Sigmoid colon (tissue), 7 donors: ENCODE measurements around the gene SH2B3. TPM values are rescaled to one million over a fixed set of nuclear protein-coding genes. Genes with fewer than 3 reads are reported as not detected.

Source experiments
- DNase-seq: peaks from one replicate; pipeline ENCODE4 v3.0.0-alpha.2; 2019
- H3K27ac ChIP-seq, 4 donors: fragments of 200-600 bp; sonication (generic); one replicate each; pipeline ENCODE4 v1.5.1; 2016 to 2019; ENCODE audit warnings: mild to moderate bottlenecking in 1 of 4
- H3K27me3 ChIP-seq, 3 donors: fragments of 200-600 bp; sonication (generic); one replicate each; pipeline ENCODE4 v1.5.1; 2019; ENCODE audit warnings: mild to moderate bottlenecking in 1 of 3
- H3K36me3 ChIP-seq, 4 donors: fragments of 200-600 bp; sonication (generic); one replicate each; pipeline ENCODE4 v1.5.1; 2016 to 2019
- H3K4me1 ChIP-seq, 4 donors: fragments of 200-600 bp; sonication (generic); one replicate each; pipeline ENCODE4 v1.5.1; 2017 to 2019
- H3K4me3 ChIP-seq, 4 donors: fragments of 200-600 bp; sonication (generic); one replicate each; pipeline ENCODE4 v1.5.1; 2017 to 2019; ENCODE audit warnings: mild to moderate bottlenecking in 2 of 4, moderate library complexity in 1 of 4
- H3K9me3 ChIP-seq, 4 donors: fragments of 200-600 bp in 3 of 4; sonication (generic) in 3 of 4; one replicate each; pipeline versions ENCODE4 v1.5.1 to v1.6.1; 2013 to 2019
- CTCF ChIP-seq, 4 experiments: fragments of 450-650 bp in 3 of 4; fragments of 200-600 bp in 1 of 4; IDR thresholded peaks; one replicate each; pipeline ENCODE4 v1.5.1; 2016 to 2019; ENCODE audit warnings: antibody characterized with exemption in 4 of 4, mild to moderate bottlenecking in 3 of 4, moderate library complexity in 2 of 4
- EP300 ChIP-seq, 4 donors: sonication (generic); formaldehyde crosslinking; IDR thresholded peaks; one replicate each; pipeline ENCODE4 v1.6.1; 2017; ENCODE audit warnings: antibody characterized with exemption in 4 of 4
- POLR2A ChIP-seq, 2 donors: fragments of 450-650 bp; IDR thresholded peaks; one replicate each; pipeline ENCODE4 v1.6.1; 2016; ENCODE audit warnings: antibody characterized with exemption in 2 of 2, mild to moderate bottlenecking in 2 of 2, moderate library complexity in 2 of 2
- POLR2AphosphoS5 ChIP-seq, 4 donors: sonication (generic); formaldehyde crosslinking; IDR thresholded peaks; one replicate each; pipeline ENCODE4 v1.6.1; 2017; ENCODE audit warnings: antibody characterized with exemption in 4 of 4
- WGBS, 2 donors: extraction: QIAGEN DNeasy Blood & Tissue Kit; methylation state at CpG; one replicate each; pipeline ENCODE4 v1.1.7; 2013; 5-methylcytosine and 5-hydroxymethylcytosine counted together
- intact Hi-C: fragments of 100-400 bp; cut with DNase I; formaldehyde crosslinking; loops from one replicate; pipeline ENCODE4 v1.15.1; 2023
- polyA plus RNA-seq, 3 donors: library from polyadenylated mRNA; stranded (reverse); fragments of 200-250 nt; gene quantifications; one replicate each; pipeline ENCODE4 v1.2.3, GENCODE V29; 2013
- total RNA-seq, 4 donors: library from RNA; depleted of rRNA; stranded (reverse); fragments of >200 nt; gene quantifications; one replicate each; pipeline ENCODE4 v1.1.0, GENCODE V29; 2016
- donor health status: healthy with polysubstance abuse.
- donor health status: Bipolar disorder and iron deficiency.
- donor health status: healthy.

SH2B3 gene
- total and polyA plus RNA-seq, 7 donors: 10.4 to 32.5 (median 14.1) TPM

GRCh38 chr12:111451649-111452129 lies 46.0 kb downstream of the SH2B3 start:
- intact Hi-C loops: loop anchor here (1.0 kb wide), 1 partner anchor 55 kb away; no protein-coding TSS in a partner anchor
- peak; percentile 73 to 88 (median 78) for TF ChIP-seq CTCF (IDR thresholded peaks at IDR 0.05)
- no peak for TF ChIP-seq EP300 (IDR thresholded peaks at IDR 0.05)

GRCh38 chr12:111453071-111453989 lies 47.6 kb downstream of the SH2B3 start:
- intact Hi-C loops: no loop called here
- TF ChIP-seq CTCF (IDR thresholded peaks at IDR 0.05) (no peak), POLR2AphosphoS5 (IDR thresholded peaks at IDR 0.05) (no peak), EP300 (IDR thresholded peaks at IDR 0.05) (no peak), POLR2A (IDR thresholded peaks at IDR 0.05) (no peak)
- Histone ChIP-seq H3K4me3 (no peak overlapping the region), H3K27me3 (no peaks in the 10 kb centered on the region), H3K4me1 (peaks cover 0 to 11% (median 4%) of the 10 kb centered on the region in 4 donors), H3K36me3 (peaks cover 33 to 96% (median 52%) of the 10 kb centered on the region in 4 donors), H3K9me3 (no peaks in the 10 kb centered on the region), H3K27ac (no peak overlapping the region)
- peak; percentile 47 for DNase-seq
- WGBS, 2 donors: 95 to 96% methylated on average over 25 of the region's 25 CpGs

More at GRCh38 chr12:111451649-111452129, 46.0 kb downstream of the SH2B3 start:
- peak; percentile 22 for DNase-seq
- H3K36me3 ChIP-seq: peaks cover 33 to 97% (median 63%) of the 10 kb centered on the region in 4 donors
- peaks cover 0 to 12% (median 5%) of the 10 kb centered on the region in 4 donors for H3K4me1 ChIP-seq
- H3K27me3 ChIP-seq: no peaks in the 10 kb centered on the region
- H3K4me3 ChIP-seq: no peak overlapping the region
- WGBS, 2 donors: 38 to 40% methylated on average over 6 of the region's 6 CpGs
- no peaks in the 10 kb centered on the region for H3K9me3 ChIP-seq
- peak overlapping the region in 1 of 4 donors; percentile 2 for H3K27ac ChIP-seq

- Histone ChIP-seq H3K9me3 (no peaks in the 10 kb centered on the region), H3K4me3 (no peak overlapping the region), H3K36me3 (peaks cover 33 to 93% (median 51%) of the 10 kb centered on the region in 4 donors), H3K27me3 (no peaks in the 10 kb centered on the region), H3K4me1 (peaks cover 0 to 21% (median 6%) of the 10 kb centered on the region in 4 donors), H3K27ac (no peak overlapping the region)
- WGBS, 2 donors: 80 to 83% methylated on average over 4 of the region's 4 CpGs
- peak; percentile 14 for DNase-seq
- intact Hi-C loops: no loop called here
- TF ChIP-seq EP300 (IDR thresholded peaks at IDR 0.05) (no peak), POLR2AphosphoS5 (IDR thresholded peaks at IDR 0.05) (no peak), POLR2A (IDR thresholded peaks at IDR 0.05) (no peak), CTCF (IDR thresholded peaks at IDR 0.05) (no peak)
These were observed 48.6 kb downstream of the SH2B3 start for GRCh38 chr12:111454311-111454710.

GRCh38 chr12:111454716-111455447 lies 49.2 kb downstream of the SH2B3 start:
- TF ChIP-seq POLR2A (IDR thresholded peaks at IDR 0.05): no peak
- TF ChIP-seq POLR2AphosphoS5 (IDR thresholded peaks at IDR 0.05): no peak
- no peak for TF ChIP-seq EP300 (IDR thresholded peaks at IDR 0.05)
- no peak for TF ChIP-seq CTCF (IDR thresholded peaks at IDR 0.05)

More at GRCh38 chr12:111454716-111455447, 49.2 kb downstream of the SH2B3 start:
- H3K4me1 ChIP-seq: peaks cover 0 to 21% (median 6%) of the 10 kb centered on the region in 4 donors
- no peak overlapping the region for H3K4me3 ChIP-seq
- H3K27ac ChIP-seq: no peak overlapping the region
- intact Hi-C loops: no loop called here
- DNase-seq: peak; percentile 28
- H3K36me3 ChIP-seq: peaks cover 33 to 91% (median 51%) of the 10 kb centered on the region in 4 donors
- no peaks in the 10 kb centered on the region for H3K9me3 ChIP-seq
- no peaks in the 10 kb centered on the region for H3K27me3 ChIP-seq
- WGBS, 2 donors: 85 to 87% methylated on average over 11 of the region's 11 CpGs
